HL-60 (cell line): ENCODE measurements around the gene DBP.
A peak's percentile ranks its signal among the peaks of the same experiment; 100 is the strongest.

Experiments used
- GABPA ChIP-seq: IDR thresholded peaks from 2 replicates; pipeline ENCODE4 v1.6.1; 2012; ENCODE audit warnings: low read depth
- POLR2AphosphoS5 ChIP-seq: IDR thresholded peaks from 2 replicates; pipeline ENCODE4 v1.6.1; 2012; ENCODE audit warnings: low read depth
- TF ChIP-seq, protein P1 (sequence below): IDR thresholded peaks from one replicate; pipeline ENCODE4 v1.5.1; 2011; ENCODE audit warnings: low read length, control low read depth, inconsistent platforms; ENCODE audit not compliant: insufficient read depth
- TF ChIP-seq, protein P2 (sequence below): IDR thresholded peaks from 2 replicates; pipeline ENCODE4 v1.6.1; 2012; ENCODE audit warnings: low read depth; ENCODE audit not compliant: insufficient replicate concordance

- TF ChIP-seq, protein P1, sequence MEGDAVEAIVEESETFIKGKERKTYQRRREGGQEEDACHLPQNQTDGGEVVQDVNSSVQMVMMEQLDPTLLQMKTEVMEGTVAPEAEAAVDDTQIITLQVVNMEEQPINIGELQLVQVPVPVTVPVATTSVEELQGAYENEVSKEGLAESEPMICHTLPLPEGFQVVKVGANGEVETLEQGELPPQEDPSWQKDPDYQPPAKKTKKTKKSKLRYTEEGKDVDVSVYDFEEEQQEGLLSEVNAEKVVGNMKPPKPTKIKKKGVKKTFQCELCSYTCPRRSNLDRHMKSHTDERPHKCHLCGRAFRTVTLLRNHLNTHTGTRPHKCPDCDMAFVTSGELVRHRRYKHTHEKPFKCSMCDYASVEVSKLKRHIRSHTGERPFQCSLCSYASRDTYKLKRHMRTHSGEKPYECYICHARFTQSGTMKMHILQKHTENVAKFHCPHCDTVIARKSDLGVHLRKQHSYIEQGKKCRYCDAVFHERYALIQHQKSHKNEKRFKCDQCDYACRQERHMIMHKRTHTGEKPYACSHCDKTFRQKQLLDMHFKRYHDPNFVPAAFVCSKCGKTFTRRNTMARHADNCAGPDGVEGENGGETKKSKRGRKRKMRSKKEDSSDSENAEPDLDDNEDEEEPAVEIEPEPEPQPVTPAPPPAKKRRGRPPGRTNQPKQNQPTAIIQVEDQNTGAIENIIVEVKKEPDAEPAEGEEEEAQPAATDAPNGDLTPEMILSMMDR: peak; percentile 52
- TF ChIP-seq GABPA (no peak), POLR2AphosphoS5 (no peak)
- TF ChIP-seq, protein P2, sequence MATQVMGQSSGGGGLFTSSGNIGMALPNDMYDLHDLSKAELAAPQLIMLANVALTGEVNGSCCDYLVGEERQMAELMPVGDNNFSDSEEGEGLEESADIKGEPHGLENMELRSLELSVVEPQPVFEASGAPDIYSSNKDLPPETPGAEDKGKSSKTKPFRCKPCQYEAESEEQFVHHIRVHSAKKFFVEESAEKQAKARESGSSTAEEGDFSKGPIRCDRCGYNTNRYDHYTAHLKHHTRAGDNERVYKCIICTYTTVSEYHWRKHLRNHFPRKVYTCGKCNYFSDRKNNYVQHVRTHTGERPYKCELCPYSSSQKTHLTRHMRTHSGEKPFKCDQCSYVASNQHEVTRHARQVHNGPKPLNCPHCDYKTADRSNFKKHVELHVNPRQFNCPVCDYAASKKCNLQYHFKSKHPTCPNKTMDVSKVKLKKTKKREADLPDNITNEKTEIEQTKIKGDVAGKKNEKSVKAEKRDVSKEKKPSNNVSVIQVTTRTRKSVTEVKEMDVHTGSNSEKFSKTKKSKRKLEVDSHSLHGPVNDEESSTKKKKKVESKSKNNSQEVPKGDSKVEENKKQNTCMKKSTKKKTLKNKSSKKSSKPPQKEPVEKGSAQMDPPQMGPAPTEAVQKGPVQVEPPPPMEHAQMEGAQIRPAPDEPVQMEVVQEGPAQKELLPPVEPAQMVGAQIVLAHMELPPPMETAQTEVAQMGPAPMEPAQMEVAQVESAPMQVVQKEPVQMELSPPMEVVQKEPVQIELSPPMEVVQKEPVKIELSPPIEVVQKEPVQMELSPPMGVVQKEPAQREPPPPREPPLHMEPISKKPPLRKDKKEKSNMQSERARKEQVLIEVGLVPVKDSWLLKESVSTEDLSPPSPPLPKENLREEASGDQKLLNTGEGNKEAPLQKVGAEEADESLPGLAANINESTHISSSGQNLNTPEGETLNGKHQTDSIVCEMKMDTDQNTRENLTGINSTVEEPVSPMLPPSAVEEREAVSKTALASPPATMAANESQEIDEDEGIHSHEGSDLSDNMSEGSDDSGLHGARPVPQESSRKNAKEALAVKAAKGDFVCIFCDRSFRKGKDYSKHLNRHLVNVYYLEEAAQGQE: no peak
Observed at GRCh38 chr19:48646001-48646721, 9.0 kb upstream of the DBP start, which contains the start of gene CA11.
